Central memory CD4-positive, alpha-beta T cell (primary cell): ENCODE data around the gene ATP13A4.

ENCODE experiments used
- DNase-seq: peaks from one replicate; pipeline ENCODE4 v3.0.0; 2022
- total RNA-seq, 3 experiments: gene quantifications; one replicate each; lab custom pipeline; 2026; lab: John Stamatoyannopoulos, UW

ATP13A4 gene, protein sequence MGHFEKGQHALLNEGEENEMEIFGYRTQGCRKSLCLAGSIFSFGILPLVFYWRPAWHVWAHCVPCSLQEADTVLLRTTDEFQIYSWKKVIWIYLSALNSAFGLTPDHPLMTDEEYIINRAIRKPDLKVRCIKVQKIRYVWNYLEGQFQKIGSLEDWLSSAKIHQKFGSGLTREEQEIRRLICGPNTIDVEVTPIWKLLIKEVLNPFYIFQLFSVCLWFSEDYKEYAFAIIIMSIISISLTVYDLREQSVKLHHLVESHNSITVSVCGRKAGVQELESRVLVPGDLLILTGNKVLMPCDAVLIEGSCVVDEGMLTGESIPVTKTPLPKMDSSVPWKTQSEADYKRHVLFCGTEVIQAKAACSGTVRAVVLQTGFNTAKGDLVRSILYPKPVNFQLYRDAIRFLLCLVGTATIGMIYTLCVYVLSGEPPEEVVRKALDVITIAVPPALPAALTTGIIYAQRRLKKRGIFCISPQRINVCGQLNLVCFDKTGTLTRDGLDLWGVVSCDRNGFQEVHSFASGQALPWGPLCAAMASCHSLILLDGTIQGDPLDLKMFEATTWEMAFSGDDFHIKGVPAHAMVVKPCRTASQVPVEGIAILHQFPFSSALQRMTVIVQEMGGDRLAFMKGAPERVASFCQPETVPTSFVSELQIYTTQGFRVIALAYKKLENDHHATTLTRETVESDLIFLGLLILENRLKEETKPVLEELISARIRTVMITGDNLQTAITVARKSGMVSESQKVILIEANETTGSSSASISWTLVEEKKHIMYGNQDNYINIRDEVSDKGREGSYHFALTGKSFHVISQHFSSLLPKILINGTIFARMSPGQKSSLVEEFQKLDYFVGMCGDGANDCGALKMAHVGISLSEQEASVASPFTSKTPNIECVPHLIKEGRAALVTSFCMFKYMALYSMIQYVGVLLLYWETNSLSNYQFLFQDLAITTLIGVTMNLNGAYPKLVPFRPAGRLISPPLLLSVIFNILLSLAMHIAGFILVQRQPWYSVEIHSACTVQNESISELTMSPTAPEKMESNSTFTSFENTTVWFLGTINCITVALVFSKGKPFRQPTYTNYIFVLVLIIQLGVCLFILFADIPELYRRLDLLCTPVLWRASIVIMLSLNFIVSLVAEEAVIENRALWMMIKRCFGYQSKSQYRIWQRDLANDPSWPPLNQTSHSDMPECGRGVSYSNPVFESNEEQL
- 0.60 to 6.8 (median 2.2) reads per million in 3 experiments for total RNA-seq

DNA sequence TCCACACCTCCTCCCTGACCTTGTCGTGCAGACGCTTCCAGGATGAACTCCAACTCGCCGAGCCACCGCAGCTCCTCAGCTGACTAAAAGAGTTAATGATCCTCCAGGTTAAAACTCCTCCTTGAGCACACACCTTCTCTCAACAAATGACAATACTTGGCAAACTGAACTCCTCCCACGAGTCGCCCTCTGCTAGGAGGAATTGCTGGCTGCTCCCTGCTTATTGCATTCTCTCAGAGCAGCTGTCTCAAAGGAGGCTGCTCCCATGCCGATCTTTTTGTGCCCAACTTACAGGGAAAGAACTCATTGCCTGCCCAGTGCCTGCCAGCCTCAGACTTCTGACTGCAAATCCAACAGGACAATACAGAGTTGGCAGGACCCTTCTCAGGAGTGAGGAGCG, at the start of gene ATP13A4:
TSS of gene ATP13A4 (minus strand) at position 85 of the 400 bp plus-strand sequence. CDS start 96 bp downstream, outside the sequence.
- no peak for DNase-seq

DNA sequence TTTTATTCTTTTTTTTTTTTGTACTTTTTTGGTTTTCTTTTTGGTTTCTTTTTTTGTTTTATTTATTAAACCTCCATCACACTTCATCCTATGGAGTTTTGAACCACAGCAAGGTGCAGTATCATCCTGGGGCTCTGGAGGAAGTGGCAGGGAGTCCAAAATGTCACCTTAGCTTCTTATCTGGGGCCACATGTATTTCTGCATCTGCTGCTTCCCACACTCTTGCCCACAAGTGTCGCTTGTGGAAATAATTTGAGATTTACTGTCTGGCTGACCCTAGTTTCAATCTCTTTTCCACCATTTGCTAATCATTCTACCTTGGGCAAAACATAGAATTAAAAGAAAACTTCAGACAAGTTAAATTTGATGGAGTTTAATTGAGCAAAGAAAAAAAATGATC, 44.7 kb upstream of the ATP13A4 start:
- no peak for DNase-seq

DNA sequence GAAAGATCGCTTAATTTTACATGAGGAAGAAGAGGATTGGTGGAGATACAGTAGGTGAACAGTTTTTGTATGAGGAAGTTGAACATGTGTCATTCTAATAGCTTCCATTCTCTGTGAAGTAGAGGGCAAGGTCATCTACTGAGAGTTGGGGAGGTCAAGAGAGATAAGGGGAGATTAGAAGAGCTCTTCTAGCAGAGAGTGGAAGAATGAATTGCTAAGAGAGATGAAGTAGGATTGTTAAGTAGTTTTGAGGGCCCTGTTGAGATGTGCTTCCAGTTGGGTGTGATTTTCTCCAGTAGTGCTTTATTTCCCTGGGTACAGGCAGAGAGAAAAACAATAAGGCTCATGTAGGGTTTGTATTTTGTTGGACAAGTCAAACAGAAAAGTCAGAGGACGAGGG, 43.5 kb upstream of the ATP13A4 start:
- no peak for DNase-seq

DNA sequence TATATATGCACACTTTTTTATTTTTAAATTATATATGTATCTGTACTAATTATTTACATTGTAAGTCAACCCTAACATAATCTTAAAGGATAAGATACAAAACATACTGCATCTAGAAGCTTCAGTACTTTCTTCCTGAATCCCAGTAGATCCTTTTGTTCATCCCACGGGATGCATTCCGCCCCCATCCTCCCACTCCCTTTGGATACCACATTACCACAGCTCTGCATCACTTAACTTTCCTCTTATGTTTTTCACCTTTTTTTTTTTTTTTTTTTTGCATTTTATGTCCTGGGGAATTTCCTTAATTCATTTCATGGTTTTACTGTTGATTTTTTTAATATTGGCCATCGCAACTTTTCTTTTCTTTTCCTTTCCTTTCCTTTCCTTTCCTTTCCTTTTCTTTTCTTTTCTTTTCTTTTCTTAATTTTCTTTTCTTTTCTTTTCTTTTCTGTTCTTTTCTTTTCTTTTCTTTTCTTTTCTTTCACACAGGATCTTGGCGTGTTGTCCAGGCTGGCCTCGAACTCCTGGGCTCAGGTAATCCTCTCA, 41.3 kb upstream of the ATP13A4 start:
- DNase-seq = no peak

DNA sequence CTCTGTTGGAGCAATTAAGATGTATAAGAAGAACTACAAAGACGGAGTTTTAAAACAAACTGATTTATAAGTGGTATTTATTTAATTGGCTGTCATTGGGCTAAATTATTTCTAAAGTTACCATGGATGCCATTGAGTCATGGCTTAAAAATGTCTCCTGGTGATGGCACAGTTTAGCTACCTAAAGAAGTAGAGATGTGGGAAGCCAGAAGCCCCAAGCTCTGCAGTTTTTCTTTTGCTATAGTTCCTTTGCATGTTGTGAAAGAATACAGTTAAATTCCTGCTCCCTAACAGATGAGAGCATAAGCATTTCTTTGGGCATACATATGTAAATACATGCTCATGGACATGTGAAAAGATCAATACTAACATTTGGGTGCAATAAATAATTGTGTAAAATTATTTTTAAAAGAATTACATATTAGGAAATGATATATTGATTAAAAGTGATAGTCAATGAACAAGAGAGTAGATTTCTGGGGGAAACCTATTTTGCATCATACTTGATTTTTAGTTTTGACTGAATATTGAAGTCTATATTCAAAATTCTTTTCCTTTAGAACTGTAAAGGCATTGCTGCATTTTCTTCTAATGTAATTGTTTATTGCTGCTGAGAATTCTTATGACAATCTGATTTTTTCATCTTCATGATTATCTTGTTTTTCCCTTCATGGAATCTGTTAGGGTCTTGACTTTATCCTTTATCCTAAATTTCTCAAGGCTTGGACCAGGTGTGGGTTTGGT, 40.4 kb upstream of the ATP13A4 start:
- no peak for DNase-seq

DNA sequence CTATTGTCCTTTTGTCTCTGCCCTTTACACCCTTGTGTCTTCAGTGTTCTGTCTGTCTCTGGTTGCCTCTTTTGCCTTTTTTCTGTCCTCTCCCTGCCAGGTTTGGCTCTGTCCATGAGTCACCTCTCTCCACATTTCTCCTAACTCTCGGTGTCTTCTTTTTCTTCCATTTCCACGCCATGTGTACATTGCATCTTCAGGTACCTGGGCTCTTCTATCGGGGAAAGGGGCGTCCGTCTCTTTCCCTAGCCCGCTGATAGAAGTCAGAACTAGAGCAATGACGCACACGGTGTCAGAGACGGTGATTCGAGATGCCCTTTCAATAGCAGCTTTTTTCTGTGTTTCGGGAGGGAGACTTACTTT, 39.0 kb upstream of the ATP13A4 start:
- DNase-seq = peak; percentile 35

DNA sequence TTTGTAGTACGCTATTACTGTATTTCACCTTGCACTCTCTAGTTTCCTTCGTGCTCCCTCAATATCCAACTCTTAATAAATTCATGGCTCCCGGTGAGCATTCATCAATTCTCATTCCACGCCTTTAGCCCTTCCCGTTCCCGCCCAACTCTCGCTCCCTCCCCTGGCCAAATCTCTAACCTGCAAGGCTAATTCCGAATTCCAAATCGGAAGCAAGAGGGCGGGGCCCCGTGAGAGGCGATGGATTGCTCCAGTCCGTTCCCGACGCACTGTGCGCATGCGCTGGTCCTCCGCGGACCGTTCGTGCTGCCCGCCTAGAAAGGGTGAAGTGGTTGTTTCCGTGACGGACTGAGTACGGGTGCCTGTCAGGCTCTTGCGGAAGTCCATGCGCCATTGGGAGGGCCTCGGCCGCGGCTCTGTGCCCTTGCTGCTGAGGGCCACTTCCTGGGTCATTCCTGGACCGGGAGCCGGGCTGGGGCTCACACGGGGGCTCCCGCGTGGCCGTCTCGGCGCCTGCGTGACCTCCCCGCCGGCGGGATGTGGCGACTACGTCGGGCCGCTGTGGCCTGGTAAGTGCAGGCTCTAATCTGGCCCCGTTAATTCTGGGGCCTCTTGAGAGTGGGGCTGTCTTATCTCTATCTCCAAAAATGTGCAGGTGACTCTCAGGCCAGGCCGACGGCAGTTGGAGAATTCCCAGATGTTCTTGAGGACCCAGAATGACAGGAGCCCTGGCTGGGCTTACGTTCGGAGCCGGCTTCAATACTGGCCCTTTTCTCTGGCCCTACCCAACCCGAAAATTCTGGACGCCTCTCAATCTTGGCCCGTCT, 38.4 kb upstream of the ATP13A4 start, which contains the start of gene OPA1:
TSS of gene OPA1 (plus strand) at position 368 of the 827 bp plus-strand sequence. CDS start at position 538, 170 bp downstream.
- peak; percentile 82 for DNase-seq

DNA sequence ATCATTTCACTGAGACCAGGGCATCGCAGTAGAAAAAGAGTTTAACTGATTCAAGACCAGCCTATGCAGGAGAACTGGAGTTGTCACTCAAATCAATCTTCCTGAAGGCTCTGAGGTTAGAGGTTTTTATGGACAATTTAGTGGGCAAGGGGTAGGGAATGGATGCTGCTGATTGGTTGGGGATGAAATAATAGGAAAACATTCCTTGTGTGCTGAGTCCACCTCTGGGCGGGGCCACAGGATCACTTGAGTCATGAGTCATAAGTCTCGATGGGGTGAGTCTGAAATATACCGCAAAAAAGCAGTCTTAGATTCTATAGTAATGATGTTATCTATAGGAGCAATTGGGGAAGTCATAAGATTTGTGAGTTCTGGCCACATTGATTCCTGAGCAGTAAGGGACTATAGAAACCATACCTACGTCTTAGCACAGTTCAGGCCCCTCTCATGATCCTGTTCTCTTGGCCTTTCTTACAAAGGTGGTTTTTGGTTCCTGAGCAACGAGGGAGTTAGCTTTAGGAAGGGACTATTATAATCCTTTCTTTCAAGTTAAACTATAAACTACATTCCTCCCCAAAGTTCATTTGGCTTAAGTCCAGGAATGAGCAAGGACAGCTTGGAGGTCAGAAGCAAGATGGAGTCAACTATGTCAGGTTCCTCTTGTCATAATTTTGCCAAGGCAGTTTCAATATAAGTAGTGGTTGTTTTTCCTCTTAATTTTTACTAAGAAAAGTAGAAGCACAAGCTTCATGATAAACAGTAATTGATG, 35.6 kb upstream of the ATP13A4 start:
- no peak for DNase-seq

DNA sequence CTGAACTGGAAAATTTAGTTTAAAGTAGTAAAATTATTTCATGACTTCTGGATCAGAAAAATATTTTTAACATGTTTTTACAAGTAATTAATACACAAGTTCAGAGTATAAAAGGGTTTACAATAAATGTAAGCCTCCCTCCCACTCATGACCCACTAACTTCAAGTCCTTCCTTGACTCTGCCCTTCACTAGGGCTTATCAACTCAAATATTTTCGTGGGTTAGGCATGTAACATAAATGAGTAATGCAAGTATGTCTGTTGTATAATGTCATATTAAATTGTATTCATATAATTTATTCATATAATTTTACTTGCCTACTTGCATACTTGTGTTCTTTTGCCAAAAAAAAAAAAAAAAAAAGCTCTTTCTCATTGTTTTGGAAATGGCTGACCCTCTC, 34.9 kb upstream of the ATP13A4 start:
- no peak for DNase-seq

DNA sequence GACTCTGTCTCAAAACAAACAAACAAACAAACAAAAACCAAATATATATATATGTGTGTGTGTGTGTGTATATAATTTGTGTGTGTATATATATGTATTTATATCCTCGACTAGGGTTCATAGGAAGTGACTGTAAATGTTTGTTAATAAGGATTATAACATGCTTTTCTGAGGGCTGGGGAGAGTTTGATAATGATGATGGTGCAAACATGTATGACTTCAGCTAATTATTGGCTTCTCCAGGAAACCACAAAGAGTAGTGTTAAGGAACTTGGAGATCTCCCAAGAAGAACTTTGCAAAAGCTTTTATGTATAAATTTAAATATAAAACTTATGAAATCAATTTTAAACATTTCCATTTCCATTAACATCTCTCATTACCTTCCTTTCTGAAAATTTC, 34.4 kb upstream of the ATP13A4 start:
- no peak for DNase-seq

DNA sequence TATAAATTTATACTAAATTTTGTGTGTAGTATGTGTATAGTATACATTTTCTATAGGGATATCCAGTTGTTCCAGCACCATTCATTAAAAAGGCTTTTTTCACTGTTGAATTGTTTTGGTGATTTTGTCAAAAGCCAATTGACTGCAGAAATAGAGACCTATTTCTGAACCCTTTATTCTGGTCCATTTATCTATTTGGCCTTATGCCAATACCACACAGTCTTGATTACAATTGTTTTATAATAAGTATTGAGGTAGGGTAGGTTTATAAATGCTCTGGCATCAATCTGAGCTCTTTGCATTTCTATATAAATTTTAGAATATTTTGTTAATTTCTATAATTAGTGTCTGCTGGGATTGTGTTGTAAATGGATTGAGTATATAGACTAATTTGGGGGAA, 31.8 kb upstream of the ATP13A4 start:
- DNase-seq = no peak

DNA sequence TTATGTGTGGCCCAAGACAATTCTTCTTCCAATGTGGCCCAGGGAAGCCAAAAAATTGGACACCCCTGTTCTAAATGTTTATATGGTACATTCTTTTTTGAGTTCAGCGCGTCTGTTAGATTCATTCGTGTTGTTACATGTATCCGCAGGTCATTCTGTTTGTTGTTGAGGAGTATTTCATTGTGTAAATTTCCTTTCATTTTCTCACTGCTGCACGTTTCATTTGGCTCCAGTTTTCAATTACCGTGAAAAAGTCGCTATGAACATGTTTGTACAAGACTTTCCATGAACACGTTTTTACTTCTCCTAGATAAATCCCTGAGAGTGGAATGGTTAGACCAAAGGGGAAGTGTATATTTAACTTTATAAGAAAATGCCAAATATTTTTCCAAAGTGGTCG, 30.8 kb upstream of the ATP13A4 start:
- DNase-seq = no peak

DNA sequence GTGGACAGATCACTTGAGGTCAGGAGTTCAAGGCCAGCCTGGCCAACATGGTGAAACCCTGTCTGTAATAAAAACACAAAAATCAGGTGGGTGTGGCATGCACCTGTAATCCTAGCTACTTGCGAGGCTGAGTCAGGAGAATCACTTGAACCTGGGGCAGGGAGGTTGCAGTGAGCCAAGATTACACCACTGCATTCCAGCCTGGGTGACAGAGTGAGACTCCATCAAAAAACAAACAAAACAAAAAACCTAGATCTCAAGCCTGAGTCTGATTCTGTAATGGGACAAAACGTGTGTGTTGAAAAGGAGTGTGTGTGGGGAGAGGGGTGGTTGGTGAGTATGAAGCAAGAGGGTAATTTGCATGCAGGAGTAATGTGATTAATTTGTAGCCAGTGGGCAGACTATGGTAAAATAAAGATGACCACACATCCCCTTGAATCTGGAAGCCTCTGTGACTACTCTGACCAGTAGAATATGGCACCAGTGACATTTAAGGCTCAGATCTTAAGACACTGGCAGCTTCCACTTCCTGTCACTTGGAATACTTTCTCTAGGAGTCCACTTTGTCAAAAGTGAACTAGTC, 19.9 kb upstream of the ATP13A4 start:
- DNase-seq = no peak

DNA sequence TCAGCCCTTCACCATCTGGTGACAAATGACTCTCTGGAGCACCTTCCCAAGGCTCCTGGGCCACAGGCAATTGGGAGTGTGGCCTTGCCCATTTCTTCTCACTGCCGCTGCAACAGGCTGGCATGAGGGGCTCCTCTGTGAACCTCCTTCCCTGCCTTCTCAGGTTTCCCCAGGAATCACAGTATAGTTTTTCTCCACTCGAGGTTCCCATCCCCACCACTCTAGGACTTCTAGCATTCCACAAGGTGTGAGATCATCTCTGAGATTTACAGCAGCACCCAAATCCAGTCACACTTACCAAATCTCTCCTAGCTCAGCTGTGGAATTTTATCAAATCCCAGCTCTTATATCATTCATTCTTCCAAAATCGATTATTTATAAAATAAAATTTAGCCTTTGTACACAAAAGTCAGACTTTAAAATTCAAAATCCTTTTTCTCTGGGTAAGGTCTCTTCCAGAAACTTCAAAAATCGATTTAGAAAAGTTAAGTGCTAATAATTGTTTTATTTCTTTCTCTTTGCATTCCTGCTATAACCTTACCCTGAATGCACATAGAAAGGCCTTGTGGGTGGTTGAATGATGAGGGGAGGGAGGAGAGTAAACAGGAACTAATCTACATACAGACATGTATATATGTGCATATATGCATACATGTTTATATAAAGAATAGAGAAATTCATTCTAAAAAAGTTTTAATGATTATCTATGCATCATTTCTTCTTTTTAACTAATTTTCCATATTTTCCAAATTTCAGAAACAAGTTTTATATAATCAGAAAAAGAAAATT, 18.9 kb upstream of the ATP13A4 start:
- DNase-seq = no peak

DNA sequence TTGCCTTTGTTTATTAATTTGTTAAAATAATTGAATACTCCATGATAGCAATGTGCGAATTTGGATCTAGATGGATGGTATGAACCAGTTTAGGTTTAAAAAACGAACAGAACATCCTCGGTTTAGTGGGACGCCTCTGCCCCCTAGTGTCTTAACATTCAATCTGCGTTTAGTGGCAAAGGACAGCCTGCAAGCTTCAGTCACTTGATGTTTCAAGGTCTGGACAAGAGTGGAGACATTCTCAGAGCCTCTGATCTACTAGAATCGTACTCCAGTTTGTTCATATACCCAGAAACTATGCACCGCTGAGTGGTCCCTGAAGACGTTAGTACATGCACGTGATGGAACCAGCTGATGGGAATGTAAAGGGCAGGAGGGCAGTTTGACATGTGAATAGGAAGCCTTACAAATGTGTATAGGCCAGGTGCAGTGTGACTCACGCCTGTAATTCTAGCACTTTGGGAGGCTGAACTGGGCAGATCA, 17.8 kb upstream of the ATP13A4 start:
- DNase-seq = peak; percentile 9

DNA sequence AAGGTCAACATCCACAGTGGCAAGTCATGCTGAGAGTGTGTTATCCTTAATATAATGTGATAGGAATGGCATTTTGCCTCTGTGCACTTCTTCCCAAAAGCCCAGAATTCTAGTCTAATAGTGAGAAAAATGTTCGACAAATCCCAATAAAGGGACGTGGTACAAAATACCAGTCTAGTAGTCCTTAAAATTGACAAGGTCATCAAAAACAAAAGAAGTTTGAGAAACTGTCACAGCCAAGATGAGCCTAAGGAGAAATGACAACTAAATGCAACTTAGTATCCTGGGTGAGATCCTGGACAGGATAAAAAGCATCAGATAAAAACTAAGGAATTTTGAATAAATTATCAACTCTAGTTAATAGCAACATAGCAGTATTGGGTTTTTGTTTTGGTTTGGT, 14.4 kb upstream of the ATP13A4 start:
- no peak for DNase-seq

DNA sequence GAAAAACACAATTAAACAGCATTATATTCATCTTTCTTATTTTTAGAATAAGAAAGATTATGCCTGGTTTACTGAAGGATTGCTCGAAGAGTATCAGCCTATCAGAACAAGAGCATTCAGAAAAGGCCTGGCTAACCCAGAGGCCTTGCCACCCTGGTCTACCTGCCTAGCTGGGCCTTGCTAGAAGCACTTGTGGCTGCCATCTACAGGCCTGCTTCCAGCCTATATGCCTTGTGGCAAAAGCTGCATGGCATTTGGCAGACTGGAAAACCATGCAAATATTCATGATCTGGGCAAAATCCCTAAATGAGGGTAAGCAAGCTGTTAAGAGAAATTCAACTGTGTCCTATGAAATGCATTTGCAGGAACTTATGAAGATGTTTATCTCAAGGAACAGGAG, 9.3 kb upstream of the ATP13A4 start:
- no peak for DNase-seq

DNA sequence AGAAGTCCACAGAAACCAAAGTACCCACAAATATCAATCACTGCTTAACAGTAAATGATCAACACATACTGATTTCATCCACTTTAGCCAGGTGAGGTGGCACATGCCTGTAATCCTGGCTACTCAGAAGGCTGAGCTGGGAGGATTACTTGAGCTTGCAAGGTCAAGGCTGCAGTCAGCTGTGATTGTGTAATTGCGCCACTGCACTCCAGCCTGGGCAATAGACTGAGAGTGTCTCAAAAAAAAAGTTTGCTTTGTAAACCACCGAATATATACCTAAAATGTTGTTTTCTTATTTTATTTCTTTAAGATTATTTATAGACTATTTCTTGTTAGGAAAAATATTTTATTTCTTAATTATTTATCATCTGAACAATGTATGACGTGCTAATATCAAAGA, 8.7 kb upstream of the ATP13A4 start:
- DNase-seq = no peak

DNA sequence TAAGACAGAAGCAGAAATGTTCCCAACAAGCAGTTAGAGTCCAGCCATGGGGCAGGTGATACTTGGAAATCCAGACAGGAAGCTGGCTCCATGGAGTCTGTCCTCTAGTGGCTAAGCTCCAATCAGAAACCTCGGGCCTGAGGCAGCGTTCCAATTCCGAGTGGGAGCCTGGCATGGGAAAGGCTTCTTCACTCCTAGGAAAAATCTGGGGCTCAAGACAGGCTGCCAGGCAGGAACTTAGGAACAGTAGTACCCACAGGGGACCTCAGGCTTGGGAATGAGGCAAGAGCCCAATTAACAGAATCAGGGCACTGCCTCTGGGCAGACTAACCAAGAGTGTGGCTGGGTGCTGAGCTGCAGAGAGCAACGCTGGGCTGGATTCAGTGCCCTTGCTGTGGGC, 6.2 kb upstream of the ATP13A4 start:
- no peak for DNase-seq
